Activated T-helper 17 cell treated with anti-CD3 and anti-CD28 coated beads, Interleukin-2, amount 50 U/mL, for 72 hours (primary cell): ENCODE results near the gene ADGRE3. TPM values are rescaled to one million over a fixed set of nuclear protein-coding genes. Genes with fewer than 3 reads are reported as not detected.
"Not testable (repeated sequence)": the region's sequence is repeated elsewhere in the genome, so short reads cannot be mapped to it uniquely, and the experiment has no call there.

Experiments used
- ATAC-seq: fragments of 150-1000 bp; cut with Tn5 transposase; replicated peaks from 2 replicates; pipeline ENCODE4 v1.10.0; 2021; ENCODE audit warnings: mild to moderate bottlenecking, moderate library complexity
- H3K27ac Mint-ChIP-seq: one replicate; pipeline ENCODE4 v1.8.0; 2022; ENCODE audit warnings: mixed read lengths
- H3K27me3 Mint-ChIP-seq: one replicate; pipeline ENCODE4 v1.8.0; 2022; ENCODE audit warnings: mixed read lengths
- H3K36me3 Mint-ChIP-seq: one replicate; pipeline ENCODE4 v1.8.0; 2022; ENCODE audit warnings: low read depth, mild to moderate bottlenecking, mixed read lengths
- H3K4me1 Mint-ChIP-seq: one replicate; pipeline ENCODE4 v1.8.0; 2022; ENCODE audit warnings: mixed read lengths
- H3K4me3 Mint-ChIP-seq: one replicate; pipeline ENCODE4 v1.8.0; 2022; ENCODE audit warnings: mild to moderate bottlenecking, mixed read lengths
- H3K9me3 Mint-ChIP-seq: one replicate; pipeline ENCODE4 v1.8.0; 2022; ENCODE audit warnings: mixed read lengths
- total RNA-seq, 2 donors: library from RNA; stranded (reverse); gene quantifications; one replicate each; pipeline ENCODE4 v1.2.3, GENCODE V29; 2022

The ADGRE3 gene
- total RNA-seq, 2 donors from 2014 or later, result not detected

GRCh38 chr19:14648506-14648905 is 26.1 kb downstream of the ADGRE3 start:
- peak overlapping the region; percentile 11 for H3K27ac Mint-ChIP-seq
- H3K4me1 Mint-ChIP-seq, result no peaks in the 10 kb centered on the region
- peaks cover 14% of the 10 kb centered on the region for H3K27me3 Mint-ChIP-seq
- H3K9me3 Mint-ChIP-seq, result no peaks in the 10 kb centered on the region
- H3K4me3 Mint-ChIP-seq, result no peak overlapping the region
- ATAC-seq, result no peak
- H3K36me3 Mint-ChIP-seq, result no peaks in the 10 kb centered on the region

DNA sequence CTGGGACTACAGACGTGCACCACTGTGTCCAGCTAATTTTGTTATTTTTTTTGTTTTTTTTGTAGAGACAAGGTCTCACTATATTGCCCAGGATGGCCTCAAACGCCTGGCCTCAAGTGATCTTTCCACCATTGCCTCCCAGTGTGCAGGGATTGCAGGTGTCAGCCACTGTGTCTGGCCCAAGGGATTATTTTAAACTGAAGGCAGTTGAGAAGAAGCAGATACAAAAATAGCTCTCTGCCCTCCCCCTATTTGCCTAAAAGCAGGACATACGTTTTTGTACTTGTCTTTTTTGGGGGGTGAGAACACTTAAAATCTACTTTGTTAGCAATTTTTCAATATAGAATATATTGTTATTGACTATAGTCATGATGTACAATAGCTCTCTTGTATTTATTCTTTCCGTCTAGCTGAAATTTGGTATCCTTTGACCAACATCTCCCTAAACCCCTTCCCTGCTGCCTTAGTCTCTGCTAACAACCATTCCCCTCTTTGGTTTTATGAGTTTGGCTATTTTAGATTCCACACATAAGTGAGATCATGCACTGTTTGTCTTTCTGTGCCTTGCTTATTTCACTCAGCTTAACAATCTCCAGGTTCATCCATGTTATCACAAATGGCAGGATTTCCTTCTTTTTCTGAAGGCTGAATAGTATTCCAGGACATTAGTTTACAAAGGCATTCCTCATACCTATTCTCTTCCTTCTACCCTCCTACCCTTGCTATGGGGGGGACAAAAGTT is 34.9 kb downstream of the ADGRE3 start:
- Mint-ChIP-seq H3K36me3 (no peaks in the 10 kb centered on the region), H3K4me3 (no peak overlapping the region), H3K27me3 (no peaks in the 10 kb centered on the region), H3K9me3 (peaks cover 9% of the 10 kb centered on the region), H3K27ac (no peak overlapping the region), H3K4me1 (no peaks in the 10 kb centered on the region)
- no peak for ATAC-seq

DNA sequence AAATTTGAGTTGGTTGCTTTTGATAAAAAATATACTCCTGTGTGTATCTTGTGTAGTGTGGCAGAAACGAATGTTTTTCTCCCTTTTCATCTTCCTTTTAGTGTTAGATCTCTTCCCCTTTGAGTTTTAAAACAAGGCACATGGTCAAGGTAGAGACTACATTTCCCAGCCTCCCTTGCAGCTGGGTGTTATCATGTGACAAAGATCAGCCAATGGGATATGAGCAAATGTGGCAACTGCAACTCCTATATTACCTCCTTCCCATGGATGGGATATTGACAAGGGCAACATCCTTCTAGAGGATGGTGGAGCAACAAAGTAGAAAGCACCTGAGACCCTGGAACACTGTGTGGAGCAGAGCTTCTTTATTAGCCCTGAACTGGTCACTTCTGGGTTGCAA is 42.4 kb downstream of the ADGRE3 start:
- Mint-ChIP-seq H3K4me3 (no peak overlapping the region), H3K4me1 (no peaks in the 10 kb centered on the region), H3K27me3 (no peaks in the 10 kb centered on the region), H3K36me3 (no peaks in the 10 kb centered on the region), H3K27ac (no peak overlapping the region), H3K9me3 (peaks cover 3% of the 10 kb centered on the region)
- ATAC-seq, result peak; percentile 74

- Mint-ChIP-seq H3K27ac (no peak overlapping the region), H3K4me1 (no peaks in the 10 kb centered on the region), H3K4me3 (no peak overlapping the region), H3K27me3 (no peaks in the 10 kb centered on the region), H3K36me3 (no peaks in the 10 kb centered on the region), H3K9me3 (peaks cover 7% of the 10 kb centered on the region)
- ATAC-seq, result no peak
These were observed 45.1 kb downstream of the ADGRE3 start for GRCh38 chr19:14629557-14629956.

GRCh38 chr19:14624491-14624890 is 50.2 kb downstream of the ADGRE3 start:
- H3K4me3 Mint-ChIP-seq, H3K9me3 Mint-ChIP-seq, H3K4me1 Mint-ChIP-seq: not testable (repeated sequence)

GRCh38 chr19:14619404-14619803 is 55.2 kb downstream of the ADGRE3 start:
- H3K27me3 Mint-ChIP-seq, result no peaks in the 10 kb centered on the region
- no peak overlapping the region for H3K4me3 Mint-ChIP-seq
- no peaks in the 10 kb centered on the region for H3K4me1 Mint-ChIP-seq
- ATAC-seq, result no peak
- no peak overlapping the region for H3K27ac Mint-ChIP-seq
- no peaks in the 10 kb centered on the region for H3K36me3 Mint-ChIP-seq
- no peaks in the 10 kb centered on the region for H3K9me3 Mint-ChIP-seq

More at GRCh38 chr19:14624491-14624890, 50.2 kb downstream of the ADGRE3 start:
- not testable (repeated sequence) for H3K27me3 Mint-ChIP-seq, ATAC-seq, H3K27ac Mint-ChIP-seq, H3K36me3 Mint-ChIP-seq

DNA sequence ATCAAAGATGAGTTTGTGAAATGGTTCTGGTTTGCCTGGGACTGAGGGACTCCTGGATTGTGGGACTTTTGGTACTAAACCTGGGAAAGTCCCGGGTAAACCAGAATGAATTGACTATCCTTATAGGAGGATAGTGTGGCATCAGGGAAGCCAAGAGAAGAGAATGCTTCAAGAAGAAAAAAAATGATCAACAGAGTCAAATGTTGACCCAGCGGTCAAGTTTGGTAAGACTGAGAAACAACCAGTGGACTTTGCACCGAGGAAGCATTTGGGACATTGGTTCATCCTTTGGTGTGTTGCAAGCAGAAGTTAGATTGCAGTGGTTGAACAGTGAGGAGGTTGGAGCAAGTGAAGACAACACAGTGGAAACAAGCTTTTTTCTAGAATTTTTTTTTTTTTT is 58.2 kb downstream of the ADGRE3 start:
- Mint-ChIP-seq H3K36me3 (no peaks in the 10 kb centered on the region), H3K27ac (no peak overlapping the region), H3K9me3 (no peaks in the 10 kb centered on the region), H3K27me3 (no peaks in the 10 kb centered on the region), H3K4me1 (no peaks in the 10 kb centered on the region), H3K4me3 (no peak overlapping the region)
- no peak for ATAC-seq

DNA sequence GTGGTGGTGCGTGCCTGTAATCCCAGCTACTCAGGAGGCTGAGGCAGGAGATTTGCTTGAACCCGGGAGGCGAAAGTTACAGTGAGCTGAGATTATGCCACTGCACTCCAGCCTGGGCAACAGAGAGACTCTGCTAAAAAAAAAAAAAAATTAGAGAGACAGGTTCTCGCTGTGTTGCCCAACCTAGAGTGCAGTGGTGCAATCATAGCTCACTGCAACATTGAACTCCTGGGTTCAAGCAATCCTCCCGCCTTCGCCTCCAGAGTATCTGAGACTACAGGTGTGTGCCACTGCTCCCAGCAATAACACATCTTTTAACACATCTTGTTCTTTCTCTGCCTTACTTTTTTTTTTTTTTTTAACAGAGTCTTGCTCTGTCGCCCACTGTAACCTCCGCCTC is 59.0 kb downstream of the ADGRE3 start:
- H3K9me3 Mint-ChIP-seq, result no peaks in the 10 kb centered on the region
- H3K36me3 Mint-ChIP-seq, result no peaks in the 10 kb centered on the region
- H3K4me3 Mint-ChIP-seq, result no peak overlapping the region
- no peak overlapping the region for H3K27ac Mint-ChIP-seq
- ATAC-seq, result no peak
- no peaks in the 10 kb centered on the region for H3K27me3 Mint-ChIP-seq
- H3K4me1 Mint-ChIP-seq, result no peaks in the 10 kb centered on the region

- Mint-ChIP-seq H3K4me1 (no peaks in the 10 kb centered on the region), H3K36me3 (no peaks in the 10 kb centered on the region), H3K9me3 (no peaks in the 10 kb centered on the region), H3K27me3 (no peaks in the 10 kb centered on the region), H3K27ac (no peak overlapping the region), H3K4me3 (no peak overlapping the region)
- no peak for ATAC-seq
These were observed 60.6 kb downstream of the ADGRE3 start for GRCh38 chr19:14614099-14614412.

- H3K36me3 Mint-ChIP-seq, H3K27ac Mint-ChIP-seq, ATAC-seq, H3K9me3 Mint-ChIP-seq, H3K4me3 Mint-ChIP-seq, H3K27me3 Mint-ChIP-seq, H3K4me1 Mint-ChIP-seq: not testable (repeated sequence)
These were observed 61.1 kb downstream of the ADGRE3 start for GRCh38 chr19:14613399-14614098.

DNA sequence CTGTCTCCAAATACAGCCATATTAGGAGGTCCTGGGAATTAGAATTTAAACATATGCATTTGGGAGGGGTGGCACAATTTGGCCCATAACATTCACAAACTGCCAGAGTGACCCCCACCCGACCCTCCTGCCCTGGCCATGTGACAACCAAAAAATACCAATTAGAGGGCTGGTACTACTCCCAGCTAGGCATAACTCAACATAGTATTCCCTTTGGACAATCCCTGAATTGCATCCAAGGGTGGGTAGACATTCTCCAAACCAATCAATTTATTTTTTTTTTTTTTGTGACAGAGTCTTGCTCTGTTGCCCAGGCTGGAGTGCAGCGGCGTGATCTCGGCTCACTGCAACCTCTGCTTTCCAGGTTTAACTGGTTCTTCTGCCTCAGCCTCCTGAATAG is 62.0 kb downstream of the ADGRE3 start:
- Mint-ChIP-seq H3K4me3 (no peak overlapping the region), H3K27me3 (no peaks in the 10 kb centered on the region), H3K27ac (no peak overlapping the region), H3K4me1 (no peaks in the 10 kb centered on the region), H3K36me3 (no peaks in the 10 kb centered on the region), H3K9me3 (no peaks in the 10 kb centered on the region)
- ATAC-seq, result no peak

DNA sequence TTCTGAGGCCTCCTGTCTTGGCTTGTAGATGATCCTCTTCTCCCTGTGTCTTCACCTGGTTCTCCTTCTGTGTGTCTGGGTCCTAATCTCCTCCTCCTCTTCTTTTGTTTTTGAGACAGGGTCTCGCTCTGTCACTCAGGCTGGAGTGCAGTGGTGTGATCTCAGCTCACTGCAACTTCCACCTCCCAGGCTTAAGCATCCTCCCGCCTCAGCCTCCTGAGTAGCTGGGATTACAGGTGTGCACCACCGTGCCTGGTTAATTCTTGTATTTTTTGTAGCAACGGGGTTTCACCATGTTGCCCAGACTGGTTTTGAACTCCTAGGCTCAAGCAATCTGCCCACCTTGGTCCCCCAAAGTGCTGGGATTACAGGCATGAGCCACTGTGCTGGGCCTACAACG is 62.4 kb downstream of the ADGRE3 start:
- H3K36me3 Mint-ChIP-seq, H3K27ac Mint-ChIP-seq, H3K27me3 Mint-ChIP-seq, ATAC-seq, H3K4me1 Mint-ChIP-seq, H3K9me3 Mint-ChIP-seq, H3K4me3 Mint-ChIP-seq: not testable (repeated sequence)

DNA sequence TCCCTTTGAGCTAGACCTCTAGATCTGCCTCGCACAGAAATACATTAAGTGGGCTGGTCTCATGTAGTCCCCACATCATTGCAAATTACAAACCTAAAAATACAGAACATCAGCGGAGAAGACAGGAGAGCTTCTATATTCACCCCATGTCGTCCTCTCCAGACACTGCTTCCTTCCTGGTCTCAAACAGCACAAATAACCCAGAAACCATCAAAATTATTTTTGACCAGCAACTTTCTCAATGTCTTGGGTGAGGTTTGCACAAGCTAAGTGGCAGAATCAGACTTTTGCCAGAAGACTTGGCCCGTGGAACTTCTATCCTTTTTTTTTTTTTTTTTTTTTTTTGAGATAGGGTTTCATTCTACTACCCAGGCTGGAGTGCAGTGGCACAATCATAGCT is 63.6 kb downstream of the ADGRE3 start:
- no peak overlapping the region for H3K27ac Mint-ChIP-seq
- no peaks in the 10 kb centered on the region for H3K9me3 Mint-ChIP-seq
- no peaks in the 10 kb centered on the region for H3K4me1 Mint-ChIP-seq
- ATAC-seq, result no peak
- H3K36me3 Mint-ChIP-seq, result no peaks in the 10 kb centered on the region
- H3K27me3 Mint-ChIP-seq, result no peaks in the 10 kb centered on the region
- H3K4me3 Mint-ChIP-seq, result no peak overlapping the region

DNA sequence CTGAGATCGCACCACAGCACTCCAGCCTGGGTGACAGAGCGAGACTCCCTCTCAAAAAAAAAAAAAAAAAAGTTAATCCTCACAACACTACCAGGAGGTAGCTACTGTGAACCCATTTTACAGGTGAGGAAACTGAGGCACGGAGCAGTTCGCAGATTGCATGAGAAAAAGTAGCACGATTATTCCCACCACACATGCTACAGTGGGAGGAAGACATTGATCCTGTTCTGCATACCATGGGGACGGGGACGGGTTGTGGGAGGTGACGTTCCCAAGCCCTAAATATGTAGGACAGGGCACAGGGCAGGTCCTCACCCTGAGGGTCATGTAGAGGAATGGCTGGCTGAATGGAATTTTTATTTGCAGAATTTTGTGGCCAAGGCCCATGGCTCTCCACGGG is 68.0 kb downstream of the ADGRE3 start:
- H3K9me3 Mint-ChIP-seq, result no peaks in the 10 kb centered on the region
- ATAC-seq, result no peak
- H3K4me1 Mint-ChIP-seq, result peaks cover 4% of the 10 kb centered on the region
- no peaks in the 10 kb centered on the region for H3K27me3 Mint-ChIP-seq
- no peak overlapping the region for H3K4me3 Mint-ChIP-seq
- H3K36me3 Mint-ChIP-seq, result no peaks in the 10 kb centered on the region
- H3K27ac Mint-ChIP-seq, result no peak overlapping the region

DNA sequence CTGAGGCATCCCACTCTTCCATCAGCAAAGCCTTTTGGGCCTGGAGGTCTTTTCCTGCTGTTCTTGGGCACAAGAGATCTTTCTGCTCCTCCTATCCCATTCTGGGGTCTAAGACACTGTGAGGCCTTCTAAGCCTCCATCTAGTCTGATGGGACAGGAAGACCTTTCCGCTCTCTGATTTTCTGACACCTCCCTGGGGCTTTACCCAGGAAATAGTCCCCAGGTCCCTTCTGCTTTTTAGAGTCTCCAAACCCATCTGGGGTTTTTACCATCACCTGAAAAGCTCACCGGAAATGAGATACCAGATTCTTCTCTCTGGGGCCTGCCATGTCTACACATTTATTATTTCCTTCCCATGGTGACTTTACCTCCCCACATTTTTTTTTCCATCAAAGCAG is 70.7 kb downstream of the ADGRE3 start:
- Mint-ChIP-seq H3K27ac (peak overlapping the region; percentile 86), H3K4me1 (peaks cover 4% of the 10 kb centered on the region), H3K27me3 (no peaks in the 10 kb centered on the region), H3K36me3 (no peaks in the 10 kb centered on the region), H3K4me3 (peak overlapping the region; percentile 58), H3K9me3 (no peaks in the 10 kb centered on the region)
- ATAC-seq, result peak; percentile 79
